HepG2 (cell line): ENCODE measurements around the gene SLC6A9. TPM values are rescaled to one million over a fixed set of nuclear protein-coding genes. Genes with fewer than 3 reads are reported as not detected.

Experiments
- ATAC-seq: fragments of 200-7000 bp; cut with Tn5 transposase; 3 replicates; pipeline ENCODE4 v1.9.1; 2020; ENCODE audit warnings: mild to moderate bottlenecking, moderate library complexity
- BruUV-seq: library from RNA; stranded (reverse); fragments of 400-500 nt; replicated peaks from 2 replicates; lab custom pipeline; 2021; lab: Mats Ljungman, UMichigan
- CTCF ChIA-PET: fragments of 300-600 bp; formaldehyde crosslinking; extraction: SDS; loops from one replicate; lab custom pipeline; 2021; ENCODE audit warnings: low total read pairs, inconsistent platforms, low intra/inter-chr PET ratio; lab: Yijun Ruan, JAX
- POLR2A ChIA-PET: fragments of 350-600 bp; sonication (Branson Sonifier 250); formaldehyde crosslinking; loops from one replicate; lab custom pipeline; 2020; ENCODE audit warnings: antibody characterized with exemption, inconsistent platforms; lab: Yijun Ruan, JAX
- DNase-seq: peaks from one replicate; pipeline ENCODE4 v3.0.0-alpha.2; 2015; ENCODE audit warnings: low spot score
- FAIRE-seq: peaks from 3 replicates; lab custom pipeline; 2011; peaks lifted over from hg19 to GRCh38; lab: Jason Lieb, UNC
- H2AFZ ChIP-seq: one replicate; pipeline ENCODE4 v1.6.1; 2011; ENCODE audit warnings: low read length, inconsistent platforms
- H3K27ac ChIP-seq: fragments of 300-600 bp; 3 replicates; pipeline ENCODE4 v1.8.0; 2011; ENCODE audit warnings: mixed run types, mild to moderate bottlenecking, mixed read lengths, low read length, inconsistent platforms; ENCODE audit not compliant: insufficient read depth; ENCODE audit errors: extremely low read length
- H3K27me3 ChIP-seq, 2 experiments: fragments of 200-600 bp in 1 of 2; 2 replicates in 1 of 2; 3 replicates in 1 of 2; pipeline versions ENCODE4 v1.6.0 to v1.8.0; 2011; ENCODE audit warnings: low read length in 2 of 2, mild to moderate bottlenecking in 2 of 2, moderate library complexity in 2 of 2, inconsistent platforms in 1 of 2; ENCODE audit not compliant: insufficient read depth in 2 of 2, control insufficient read depth in 1 of 2
- H3K36me3 ChIP-seq, 2 experiments: fragments of 200-600 bp in 1 of 2; replicated peaks in 1 of 2; 2 replicates in 1 of 2; 3 replicates in 1 of 2; pipeline versions ENCODE4 v1.5.1 to v1.8.0; 2011; ENCODE audit warnings: low read length in 2 of 2, inconsistent platforms in 1 of 2; ENCODE audit not compliant: insufficient read depth in 2 of 2, control insufficient read depth in 1 of 2
- H3K4me1 ChIP-seq: 2 replicates; pipeline ENCODE4 v1.5.1; 2012; ENCODE audit warnings: low read length, inconsistent platforms; ENCODE audit not compliant: insufficient read depth
- H3K4me2 ChIP-seq: 2 replicates; pipeline ENCODE4 v1.6.0; 2011; ENCODE audit warnings: low read depth, low read length, inconsistent platforms
- H3K4me3 ChIP-seq, 3 experiments: fragments of 200-600 bp in 1 of 3; sonication (generic), shearing (Covaris generic) in 1 of 3; replicated peaks in 1 of 3; 2 replicates each; pipeline ENCODE4 v1.5.1; 2011 to 2016; ENCODE audit warnings: low read length in 3 of 3, inconsistent platforms in 2 of 3, low read depth in 2 of 3, mild to moderate bottlenecking in 2 of 3, control low read depth in 1 of 3, mixed read lengths in 1 of 3; ENCODE audit not compliant: insufficient read depth in 1 of 3
- H3K79me2 ChIP-seq: one replicate; pipeline ENCODE4 v1.6.1; 2011; ENCODE audit warnings: low read length, inconsistent platforms; ENCODE audit not compliant: insufficient read depth
- H3K9ac ChIP-seq: 2 replicates; pipeline ENCODE4 v1.6.0; 2011; ENCODE audit warnings: mild to moderate bottlenecking, low read depth, low read length, inconsistent platforms; ENCODE audit not compliant: insufficient read depth
- H3K9me3 ChIP-seq: 2 replicates; pipeline ENCODE4 v1.5.1; 2012; ENCODE audit warnings: mild to moderate bottlenecking, low read length
- H4K20me1 ChIP-seq: 2 replicates; pipeline ENCODE4 v1.6.0; 2011; ENCODE audit warnings: inconsistent platforms, mild to moderate bottlenecking, low read length, moderate library complexity; ENCODE audit not compliant: insufficient read depth
- FOSL2 ChIP-seq: sonication (generic); formaldehyde crosslinking; IDR thresholded peaks from 2 replicates; pipeline ENCODE4 v1.4.0; 2020; ENCODE audit warnings: missing genetic modification reagents
- GATAD1 ChIP-seq: IDR thresholded peaks from 2 replicates; pipeline ENCODE4 v1.6.1; 2016; ENCODE audit warnings: missing genetic modification reagents, missing compliant biosample characterization
- RARA ChIP-seq: IDR thresholded peaks from 2 replicates; pipeline ENCODE4 v1.6.1; 2016; ENCODE audit warnings: missing genetic modification reagents, missing compliant biosample characterization
- SAP130 ChIP-seq: IDR thresholded peaks from 2 replicates; pipeline ENCODE4 v1.6.1; 2016; ENCODE audit warnings: low read depth
- U2AF1 ChIP-seq: fragments of 200-400 bp; formaldehyde crosslinking; optimal IDR thresholded peaks from 2 replicates; pipeline ENCODE3; 2017; ENCODE audit warnings: mild to moderate bottlenecking, low read depth, low read length
- ZC3H13 ChIP-seq: sonication (generic); formaldehyde crosslinking; IDR thresholded peaks from 2 replicates; pipeline ENCODE4 v1.8.1; 2023; ENCODE audit warnings: mild to moderate bottlenecking, missing genetic modification reagents, moderate library complexity
- ZNF430 ChIP-seq: sonication (generic); formaldehyde crosslinking; IDR thresholded peaks from 2 replicates; pipeline ENCODE4 v1.9.0; 2021; ENCODE audit warnings: mild to moderate bottlenecking, missing genetic modification reagents
- ZNF441 ChIP-seq: sonication (generic); formaldehyde crosslinking; IDR thresholded peaks from 2 replicates; pipeline ENCODE4 v1.7.0; 2021; ENCODE audit warnings: missing genetic modification reagents, borderline replicate concordance
- ZNF569 ChIP-seq: sonication (generic); formaldehyde crosslinking; IDR thresholded peaks from 2 replicates; pipeline ENCODE4 v1.5.0; 2020; ENCODE audit warnings: mild to moderate bottlenecking, missing genetic modification reagents, moderate library complexity, borderline replicate concordance
- WGBS: methylation state at CpG from one replicate; pipeline ENCODE4 v1.1.6; 2017; ENCODE audit warnings: low lambda C conversion rate; 5-methylcytosine and 5-hydroxymethylcytosine counted together
- in situ Hi-C: cut with HindIII; loops from 2 replicates; pipeline ENCODE4 v1.10.0; 2017; ENCODE audit warnings: low pct_unique_long_range_greater_than_20kb; ENCODE audit not compliant: extremely low pct_ligation_motif_present
- intact Hi-C: fragments of 100-400 bp; cut with micrococcal nuclease; formaldehyde crosslinking; loops from one replicate; pipeline ENCODE4 v1.10.0; 2022; ENCODE audit not compliant: unreplicated experiment
- polyA plus RNA-seq, 8 experiments: library from polyadenylated mRNA; depleted of rRNA in 3 of 8; stranded (reverse) in 7 of 8; unstranded in 1 of 8; fragments of >200 nt; fragmentation: Illumina TruSeq in 4 of 8; extraction: Trizol in 4 of 8; gene quantifications; 2 replicates each; pipeline versions ENCODE4 v1.2.1 to v1.2.3, GENCODE V29; 2011 to 2016; ENCODE audit warnings: low read depth in 4 of 8, missing spikeins in 1 of 8, mixed read lengths in 1 of 8; ENCODE audit not compliant: insufficient read depth in 1 of 8
- total RNA-seq, 5 experiments: library from RNA; depleted of rRNA; stranded (reverse); fragments of >200 nt; fragmentation: Illumina TruSeq; extraction: Trizol; gene quantifications; 2 replicates each; pipeline ENCODE4 v1.2.3, GENCODE V29; 2016; ENCODE audit warnings: low read depth in 1 of 5
- TF ChIP-seq, protein P1 (sequence below): sonication (generic); formaldehyde crosslinking; IDR thresholded peaks from 2 replicates; pipeline ENCODE4 v1.5.1; 2020; ENCODE audit warnings: mild to moderate bottlenecking, moderate library complexity, missing genetic modification reagents
- TF ChIP-seq, protein P2 (sequence below): sonication (generic); formaldehyde crosslinking; IDR thresholded peaks from 2 replicates; pipeline ENCODE4 v1.5.0; 2020; ENCODE audit warnings: missing genetic modification reagents

SLC6A9 gene
- total and polyA plus RNA-seq, 2 of the 13 experiments (the other 11 are each of a cell fraction or from before 2014, with no cell fraction given), result 8.5 to 9.9 TPM

DNA sequence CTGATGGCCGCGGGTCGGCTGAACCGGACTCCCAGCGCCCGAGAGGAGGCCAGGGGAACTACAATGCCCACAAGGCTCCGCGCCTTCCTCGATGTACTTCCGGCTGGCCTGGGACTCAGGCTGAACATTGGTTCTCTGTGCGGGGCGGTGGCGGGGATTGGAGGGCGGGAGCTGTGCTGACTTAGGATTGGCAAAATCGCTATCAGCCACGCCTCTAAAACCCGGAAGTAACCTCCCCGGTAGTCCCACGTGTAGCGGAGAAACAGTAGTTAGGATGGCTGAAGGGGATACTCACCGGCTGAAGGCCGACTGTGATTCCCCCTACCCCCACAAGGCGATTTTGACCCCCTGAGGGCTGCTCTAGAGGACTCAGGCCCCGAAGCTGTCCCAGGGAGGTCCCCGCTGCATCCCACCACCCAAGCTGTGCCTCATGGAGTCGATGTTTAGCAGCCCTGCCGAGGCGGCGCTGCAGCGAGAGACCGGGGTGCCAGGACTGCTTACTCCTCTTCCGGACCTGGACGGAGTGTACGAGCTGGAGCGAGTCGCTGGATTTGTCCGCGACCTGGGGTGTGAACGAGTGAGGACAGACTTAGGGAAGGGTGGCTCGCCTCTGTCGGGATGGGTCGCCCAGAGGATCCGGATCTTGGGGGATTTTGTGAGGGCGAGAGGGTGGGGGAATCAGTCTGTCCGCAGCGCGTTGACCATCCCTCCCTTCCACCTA, 61.4 kb downstream of the SLC6A9 start, which contains the start of gene DPH2 (continued):
- TF ChIP-seq SAP130 (CRISPR knock-in tag) (peak; percentile 100), GATAD1 (CRISPR knock-in tag) (peak; percentile 90), ZNF430 (0 out of 2 replicates have a peak, but pooled peaks have one; percentile 33), FOSL2 (0 out of 2 replicates have a peak, but pooled peaks have one; percentile 18)
- TF ChIP-seq, all 625 proteins: peak for 89

DNA sequence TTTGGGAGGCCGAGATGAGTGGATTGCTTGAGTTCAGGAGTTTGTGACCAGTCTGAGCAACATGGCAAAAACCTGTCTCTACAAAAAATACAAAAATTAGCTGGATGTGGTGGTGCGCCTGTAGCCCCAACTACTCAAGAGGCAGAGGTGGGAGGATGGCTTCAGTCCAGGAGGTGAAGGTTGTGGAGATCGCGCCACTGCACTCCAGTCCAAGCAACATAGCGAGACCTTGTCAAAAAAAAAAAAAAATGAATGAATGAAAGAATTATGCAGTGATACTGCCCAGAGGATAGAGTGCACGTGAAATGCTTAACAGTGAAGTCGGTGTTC, 61.9 kb downstream of the SLC6A9 start:
- no peak for ATAC-seq
- POLR2A ChIA-PET, result interaction anchor here (0.9 to 1.9 kb wide), 9 partner anchors 9 to 61 kb away, joined by 3 to 10 read pairs (median 5); partner anchors contain the start of genes B4GALT2, IPO13 and SLC6A9
- 64% methylated on average over 7 of the region's 7 CpGs for WGBS
- intact Hi-C loops, result loop anchor here (1.0 kb wide), 1 partner anchor 22 kb away; no protein-coding TSS in a partner anchor
- Histone ChIP-seq H3K4me3 (peak overlapping the region; percentile 11 to 18 (median 14); a peak in 1 of 6 replicates), H4K20me1 (no peaks in the 10 kb centered on the region), H3K9me3 (no peaks in the 10 kb centered on the region), H3K4me2 (peak overlapping the region; percentile 70), H3K36me3 (peaks cover 0 to 3% of the 10 kb centered on the region in 2 experiments; a peak in 2 of 5 replicates), H3K79me2 (peaks cover 11% of the 10 kb centered on the region), H3K27me3 (no peaks in the 10 kb centered on the region), H3K4me1 (peaks cover 22% of the 10 kb centered on the region), H3K9ac (no peak overlapping the region), H3K27ac (no peak overlapping the region), H2AFZ (no peak overlapping the region)
- TF ChIP-seq, protein P1, sequence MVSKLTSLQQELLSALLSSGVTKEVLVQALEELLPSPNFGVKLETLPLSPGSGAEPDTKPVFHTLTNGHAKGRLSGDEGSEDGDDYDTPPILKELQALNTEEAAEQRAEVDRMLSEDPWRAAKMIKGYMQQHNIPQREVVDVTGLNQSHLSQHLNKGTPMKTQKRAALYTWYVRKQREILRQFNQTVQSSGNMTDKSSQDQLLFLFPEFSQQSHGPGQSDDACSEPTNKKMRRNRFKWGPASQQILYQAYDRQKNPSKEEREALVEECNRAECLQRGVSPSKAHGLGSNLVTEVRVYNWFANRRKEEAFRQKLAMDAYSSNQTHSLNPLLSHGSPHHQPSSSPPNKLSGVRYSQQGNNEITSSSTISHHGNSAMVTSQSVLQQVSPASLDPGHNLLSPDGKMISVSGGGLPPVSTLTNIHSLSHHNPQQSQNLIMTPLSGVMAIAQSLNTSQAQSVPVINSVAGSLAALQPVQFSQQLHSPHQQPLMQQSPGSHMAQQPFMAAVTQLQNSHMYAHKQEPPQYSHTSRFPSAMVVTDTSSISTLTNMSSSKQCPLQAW (CRISPR knock-in tag), result 0 out of 2 replicates have a peak, but pooled peaks have one; percentile 21
- TF ChIP-seq RARA (CRISPR knock-in tag), result no peak
- 0 out of 2 replicates have a peak, but pooled peaks have one; percentile 42 for TF ChIP-seq ZC3H13
- peak; percentile 84 for TF ChIP-seq ZNF441 (CRISPR knock-in tag)
- no peak for TF ChIP-seq ZNF569 (CRISPR knock-in tag)
- no peak for TF ChIP-seq U2AF1
- TF ChIP-seq, protein P2, sequence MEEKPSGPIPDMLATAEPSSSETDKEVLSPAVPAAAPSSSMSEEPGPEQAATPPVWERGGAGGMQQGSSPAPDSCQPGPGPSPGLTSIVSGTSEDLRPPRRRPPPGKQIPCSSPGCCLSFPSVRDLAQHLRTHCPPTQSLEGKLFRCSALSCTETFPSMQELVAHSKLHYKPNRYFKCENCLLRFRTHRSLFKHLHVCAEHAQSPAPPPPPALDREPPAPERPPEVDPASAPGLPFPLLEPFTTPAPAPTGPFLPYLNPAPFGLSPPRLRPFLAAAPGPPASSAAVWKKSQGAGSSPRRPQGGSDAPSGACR (CRISPR knock-in tag), result 0 out of 2 replicates have a peak, but pooled peaks have one; percentile 34
- DNase-seq, result no peak
- no peak for FAIRE-seq
- CTCF ChIA-PET, result no interaction called here
- BruUV-seq, result no TSS peak
- in situ Hi-C loops, result no loop called here
